NB4 (cell line): Measurements from ENCODE around the gene C11orf71.

Experiments used
- CTCF ChIP-seq: IDR thresholded peaks from one replicate; pipeline ENCODE4 v1.5.1; 2012; ENCODE audit warnings: low read depth, low read length
- MYC ChIP-seq: IDR thresholded peaks from 2 replicates; pipeline ENCODE4 v1.6.1; 2011; ENCODE audit warnings: low read depth, low read length
- POLR2A ChIP-seq: IDR thresholded peaks from 2 replicates; pipeline ENCODE4 v1.6.1; 2011; ENCODE audit warnings: mild to moderate bottlenecking; ENCODE audit not compliant: insufficient read length; ENCODE audit errors: extremely low read depth

- TF ChIP-seq CTCF (no peak), POLR2A (no peak), MYC (no peak)
Measured at GRCh38 chr11:114392735-114393667, 7.3 kb downstream of the C11orf71 start.
